Neural cell (in vitro differentiated cells): ENCODE results near the gene CPEB4. TPM values are rescaled to one million over a fixed set of nuclear protein-coding genes. Genes with fewer than 3 reads are reported as not detected.

Experiments used
- H2AFZ ChIP-seq: fragments of 200-600, 300-800 bp; sonication (generic), shearing (Covaris generic); 2 replicates; pipeline ENCODE4 v1.6.0; 2014; ENCODE audit warnings: low read depth, mild to moderate bottlenecking, antibody characterized with exemption, low read length, moderate library complexity
- H3F3A ChIP-seq: fragments of 200-600 bp; shearing (Covaris generic); 2 replicates; pipeline ENCODE4 v1.6.1; 2016; ENCODE audit warnings: mild to moderate bottlenecking, moderate library complexity, mixed read lengths, antibody characterized with exemption, low read length; ENCODE audit not compliant: insufficient read depth, poor library complexity, severe bottlenecking
- H3K27ac ChIP-seq: fragments of 200-600, 300-800 bp; sonication (generic), shearing (Covaris generic); 2 replicates; pipeline ENCODE4 v1.5.1; 2014; ENCODE audit warnings: mild to moderate bottlenecking, low read length, moderate library complexity
- H3K27me3 ChIP-seq: fragments of 300-800, 200-600 bp; sonication (generic), shearing (Covaris generic); 2 replicates; pipeline ENCODE4 v1.6.0; 2014; ENCODE audit warnings: mild to moderate bottlenecking, low read depth, low read length, moderate library complexity; ENCODE audit not compliant: insufficient read depth
- H3K36me3 ChIP-seq: fragments of 300-800, 200-600 bp; sonication (generic), shearing (Covaris generic); 2 replicates; pipeline ENCODE4 v1.5.1; 2014; ENCODE audit warnings: mild to moderate bottlenecking, antibody characterized with exemption, low read length, moderate library complexity; ENCODE audit not compliant: insufficient read depth
- H3K4me2 ChIP-seq: fragments of 300-800, 200-600 bp; sonication (generic), shearing (Covaris generic); 2 replicates; pipeline ENCODE4 v1.6.0; 2014; ENCODE audit warnings: mild to moderate bottlenecking, low read length
- H3K4me3 ChIP-seq: fragments of 300-800, 200-600 bp; sonication (generic), shearing (Covaris generic); 2 replicates; pipeline ENCODE4 v1.5.1; 2014; ENCODE audit warnings: mild to moderate bottlenecking, low read length, moderate library complexity
- H3K79me2 ChIP-seq: fragments of 200-600 bp; shearing (Covaris generic); replicated peaks from 2 replicates; pipeline ENCODE4 v1.6.0; 2014; ENCODE audit warnings: mild to moderate bottlenecking, low read length, moderate library complexity; ENCODE audit not compliant: insufficient read depth
- H3K9ac ChIP-seq: fragments of 300-800, 200-600 bp; sonication (generic), shearing (Covaris generic); 2 replicates; pipeline ENCODE4 v1.6.1; 2016; ENCODE audit warnings: mild to moderate bottlenecking, low read length, mixed read lengths
- H3K9me2 ChIP-seq: fragments of 200-600 bp; shearing (Covaris generic); 2 replicates; pipeline ENCODE4 v1.6.1; 2016; ENCODE audit warnings: mild to moderate bottlenecking, low read length, mixed read lengths; ENCODE audit not compliant: insufficient read depth
- H3K9me3 ChIP-seq: fragments of 200-600, 300-800 bp; sonication (generic), shearing (Covaris generic); 2 replicates; pipeline ENCODE4 v1.6.1; 2016; ENCODE audit warnings: mild to moderate bottlenecking, mixed run types, low read length, moderate library complexity, mixed read lengths
- H4K20me1 ChIP-seq: fragments of 200-600 bp; shearing (Covaris generic); 2 replicates; pipeline ENCODE4 v1.6.1; 2016; ENCODE audit warnings: mild to moderate bottlenecking, mixed run types; ENCODE audit not compliant: insufficient read depth
- CTCF ChIP-seq: fragments of 450-650 bp; IDR thresholded peaks from 2 replicates; pipeline ENCODE4 v1.5.1; 2014; ENCODE audit warnings: antibody characterized with exemption, mild to moderate bottlenecking, moderate library complexity; ENCODE audit not compliant: poor library complexity, severe bottlenecking
- EP300 ChIP-seq: fragments of 450-650 bp; conservative IDR thresholded peaks from 2 replicates; pipeline ENCODE4 v1.6.1; 2014; ENCODE audit warnings: antibody characterized with exemption, mild to moderate bottlenecking, moderate library complexity; ENCODE audit not compliant: poor library complexity, severe bottlenecking
- EZH2 ChIP-seq: fragments of 200-600, 300-800 bp; shearing (Covaris generic), sonication (generic); IDR thresholded peaks from 2 replicates; pipeline ENCODE4 v1.6.1; 2014; ENCODE audit warnings: antibody characterized with exemption, low read length, borderline replicate concordance, mild to moderate bottlenecking; ENCODE audit not compliant: insufficient read depth, poor library complexity, severe bottlenecking
- MXI1 ChIP-seq: fragments of 450-650 bp; conservative IDR thresholded peaks from 2 replicates; pipeline ENCODE4 v1.6.1; 2014; ENCODE audit warnings: antibody characterized with exemption, mild to moderate bottlenecking; ENCODE audit not compliant: poor library complexity, severe bottlenecking
- POLR2AphosphoS5 ChIP-seq: IDR thresholded peaks from 2 replicates; pipeline ENCODE4 v1.6.1; 2012
- RAD21 ChIP-seq: fragments of 450-650 bp; conservative IDR thresholded peaks from 2 replicates; pipeline ENCODE4 v1.6.1; 2014; ENCODE audit warnings: antibody characterized with exemption, mild to moderate bottlenecking, moderate library complexity
- SMC3 ChIP-seq: fragments of 450-650 bp; conservative IDR thresholded peaks from 2 replicates; pipeline ENCODE4 v1.6.1; 2014; ENCODE audit warnings: antibody characterized with exemption, mild to moderate bottlenecking, moderate library complexity; ENCODE audit not compliant: poor library complexity
- TAF1 ChIP-seq: IDR thresholded peaks from 2 replicates; pipeline ENCODE4 v1.6.1; 2012; ENCODE audit warnings: low read depth
- polyA plus RNA-seq: library from polyadenylated mRNA; depleted of rRNA; stranded (reverse); fragments of >200 nt; gene quantifications from 2 replicates; pipeline ENCODE4 v1.2.3, GENCODE V29; 2014
- TF ChIP-seq, protein P1 (sequence below): IDR thresholded peaks from 2 replicates; pipeline ENCODE4 v1.6.1; 2012; ENCODE audit warnings: borderline replicate concordance

Gene CPEB4
- polyA plus RNA-seq, 1 donor from 2014 or later: 42.2 TPM

DNA sequence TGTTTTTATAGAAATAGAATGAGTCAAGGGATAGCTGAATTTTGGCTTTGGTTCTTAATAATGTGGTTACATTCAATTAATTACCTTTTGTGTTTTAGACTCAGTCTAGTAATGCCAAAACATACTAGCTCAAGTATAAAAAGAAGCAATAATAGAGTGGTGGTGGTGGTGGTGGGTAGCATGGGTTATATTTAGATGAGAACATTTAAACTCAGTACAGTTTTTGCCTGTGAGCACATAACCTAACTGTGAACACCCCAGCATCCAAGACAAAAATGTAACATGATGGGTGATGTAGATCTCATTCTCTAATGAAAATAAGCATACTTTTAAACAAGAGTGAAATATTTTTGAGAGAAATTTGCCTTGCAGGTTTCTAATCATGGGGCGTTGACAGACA is 14.2 kb downstream of the CPEB4 start:
- H3K9me3 ChIP-seq: no peaks in the 10 kb centered on the region
- H3K27ac ChIP-seq: no peak overlapping the region

DNA sequence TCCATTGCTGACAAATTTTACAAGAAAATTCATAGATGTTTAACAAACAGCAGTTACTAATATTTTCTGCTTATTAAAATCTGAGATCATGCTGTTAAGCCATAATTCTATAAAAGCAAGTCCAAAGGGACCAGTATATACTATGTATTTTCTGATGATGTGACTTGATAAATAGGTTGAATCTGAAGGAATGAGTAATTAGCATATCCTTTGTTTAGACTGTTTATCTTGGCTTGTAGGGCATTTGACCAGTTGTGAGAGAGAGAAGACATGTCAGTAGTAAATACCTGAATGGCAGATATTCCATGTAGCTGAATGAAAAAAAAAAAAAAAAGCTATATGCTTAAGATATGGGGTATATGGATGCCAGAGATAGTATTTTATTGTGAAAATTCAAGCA is 14.6 kb downstream of the CPEB4 start:
- H3K9me2 ChIP-seq: no peaks in the 10 kb centered on the region
- no peak overlapping the region for H3K4me3 ChIP-seq
- no peak overlapping the region for H3K27ac ChIP-seq
- H3K9ac ChIP-seq: no peak overlapping the region
- no peaks in the 10 kb centered on the region for H3F3A ChIP-seq
- H3K9me3 ChIP-seq: no peaks in the 10 kb centered on the region
- H2AFZ ChIP-seq: no peak overlapping the region
- no peak overlapping the region for H3K4me2 ChIP-seq
- TF ChIP-seq, protein P1, sequence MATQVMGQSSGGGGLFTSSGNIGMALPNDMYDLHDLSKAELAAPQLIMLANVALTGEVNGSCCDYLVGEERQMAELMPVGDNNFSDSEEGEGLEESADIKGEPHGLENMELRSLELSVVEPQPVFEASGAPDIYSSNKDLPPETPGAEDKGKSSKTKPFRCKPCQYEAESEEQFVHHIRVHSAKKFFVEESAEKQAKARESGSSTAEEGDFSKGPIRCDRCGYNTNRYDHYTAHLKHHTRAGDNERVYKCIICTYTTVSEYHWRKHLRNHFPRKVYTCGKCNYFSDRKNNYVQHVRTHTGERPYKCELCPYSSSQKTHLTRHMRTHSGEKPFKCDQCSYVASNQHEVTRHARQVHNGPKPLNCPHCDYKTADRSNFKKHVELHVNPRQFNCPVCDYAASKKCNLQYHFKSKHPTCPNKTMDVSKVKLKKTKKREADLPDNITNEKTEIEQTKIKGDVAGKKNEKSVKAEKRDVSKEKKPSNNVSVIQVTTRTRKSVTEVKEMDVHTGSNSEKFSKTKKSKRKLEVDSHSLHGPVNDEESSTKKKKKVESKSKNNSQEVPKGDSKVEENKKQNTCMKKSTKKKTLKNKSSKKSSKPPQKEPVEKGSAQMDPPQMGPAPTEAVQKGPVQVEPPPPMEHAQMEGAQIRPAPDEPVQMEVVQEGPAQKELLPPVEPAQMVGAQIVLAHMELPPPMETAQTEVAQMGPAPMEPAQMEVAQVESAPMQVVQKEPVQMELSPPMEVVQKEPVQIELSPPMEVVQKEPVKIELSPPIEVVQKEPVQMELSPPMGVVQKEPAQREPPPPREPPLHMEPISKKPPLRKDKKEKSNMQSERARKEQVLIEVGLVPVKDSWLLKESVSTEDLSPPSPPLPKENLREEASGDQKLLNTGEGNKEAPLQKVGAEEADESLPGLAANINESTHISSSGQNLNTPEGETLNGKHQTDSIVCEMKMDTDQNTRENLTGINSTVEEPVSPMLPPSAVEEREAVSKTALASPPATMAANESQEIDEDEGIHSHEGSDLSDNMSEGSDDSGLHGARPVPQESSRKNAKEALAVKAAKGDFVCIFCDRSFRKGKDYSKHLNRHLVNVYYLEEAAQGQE: no peak
- TF ChIP-seq TAF1: no peak
- TF ChIP-seq SMC3: no peak
- no peak for TF ChIP-seq EZH2
- no peak for TF ChIP-seq EP300
- TF ChIP-seq POLR2AphosphoS5: no peak
- TF ChIP-seq MXI1: no peak
- TF ChIP-seq RAD21: no peak
- TF ChIP-seq CTCF: no peak
- H4K20me1 ChIP-seq: no peaks in the 10 kb centered on the region
- H3K79me2 ChIP-seq: peaks cover 64% of the 10 kb centered on the region
- H3K36me3 ChIP-seq: no peaks in the 10 kb centered on the region
- H3K27me3 ChIP-seq: no peaks in the 10 kb centered on the region

More for the DNA sequence above, 14.2 kb downstream of the CPEB4 start:
- H3K9me2 ChIP-seq: no peaks in the 10 kb centered on the region
- no peak overlapping the region for H3K4me2 ChIP-seq
- no peaks in the 10 kb centered on the region for H3K27me3 ChIP-seq
- H2AFZ ChIP-seq: no peak overlapping the region
- no peak overlapping the region for H3K9ac ChIP-seq
- TF ChIP-seq EZH2: no peak
- TF ChIP-seq CTCF: no peak
- no peak for TF ChIP-seq MXI1
- TF ChIP-seq, protein P1: no peak
- TF ChIP-seq EP300: no peak
- no peak for TF ChIP-seq TAF1
- TF ChIP-seq SMC3: no peak
- peaks cover 68% of the 10 kb centered on the region for H3K79me2 ChIP-seq
- H3F3A ChIP-seq: no peaks in the 10 kb centered on the region
- H3K4me3 ChIP-seq: peak overlapping the region; percentile 13
- H3K36me3 ChIP-seq: no peaks in the 10 kb centered on the region
- no peaks in the 10 kb centered on the region for H4K20me1 ChIP-seq
